Thymus (tissue), 11 donors: Measurements from ENCODE around the gene CCNG2. TPM values are rescaled to one million over a fixed set of nuclear protein-coding genes. Genes with fewer than 3 reads are reported as not detected.

ENCODE experiments used
- DNase-seq, 9 donors: peaks; one replicate each; pipeline ENCODE4 v3.0.0-alpha.2; 2013; ENCODE audit warnings: low spot score in 9 of 9, low read depth in 6 of 9, missing footprints in 1 of 9
- H3K27ac ChIP-seq, 2 donors: one replicate each; pipeline ENCODE4 v1.5.1; 2013; ENCODE audit warnings: control low read depth in 1 of 2, low read depth in 1 of 2, low read length in 1 of 2, mild to moderate bottlenecking in 1 of 2, moderate library complexity in 1 of 2
- H3K27me3 ChIP-seq, 2 donors: one replicate each; pipeline ENCODE4 v1.5.1; 2013; ENCODE audit warnings: low read length in 1 of 2; ENCODE audit not compliant: control insufficient read depth in 2 of 2, insufficient read depth in 1 of 2
- H3K36me3 ChIP-seq, 2 donors: one replicate each; pipeline ENCODE4 v1.5.1; 2013; ENCODE audit warnings: low read length in 1 of 2, mild to moderate bottlenecking in 1 of 2, moderate library complexity in 1 of 2; ENCODE audit not compliant: control insufficient read depth in 2 of 2, insufficient read depth in 2 of 2
- H3K4me1 ChIP-seq, 2 donors: one replicate each; pipeline ENCODE4 v1.5.1; 2013; ENCODE audit warnings: low read length in 2 of 2; ENCODE audit not compliant: control insufficient read depth in 2 of 2, insufficient read depth in 2 of 2
- H3K4me3 ChIP-seq, 2 donors: one replicate each; pipeline ENCODE4 v1.5.1; 2013; ENCODE audit warnings: low read length in 2 of 2, control low read depth in 1 of 2, mild to moderate bottlenecking in 1 of 2
- H3K9me3 ChIP-seq, 2 donors: one replicate each; pipeline ENCODE4 v1.5.1; 2013; ENCODE audit warnings: low read length in 1 of 2, mild to moderate bottlenecking in 1 of 2; ENCODE audit not compliant: control insufficient read depth in 2 of 2, insufficient read depth in 1 of 2
- WGBS: extraction: QIAGEN DNeasy Blood & Tissue Kit; methylation state at CpG from one replicate; pipeline ENCODE4 v1.1.7; 2013; 5-methylcytosine and 5-hydroxymethylcytosine counted together
- polyA plus RNA-seq: library from polyadenylated mRNA; stranded (reverse); fragments of 200-250 nt; gene quantifications from one replicate; pipeline ENCODE4 v1.2.3, GENCODE V29; 2013
- total RNA-seq: library from RNA; stranded (reverse); fragments of 120-200 nt; gene quantifications from one replicate; pipeline ENCODE4 v1.2.4, GENCODE V29; 2013
- donor health status: healthy.

The CCNG2 gene
- total and polyA plus RNA-seq, 2 donors: 32.8 to 47.8 TPM

DNA sequence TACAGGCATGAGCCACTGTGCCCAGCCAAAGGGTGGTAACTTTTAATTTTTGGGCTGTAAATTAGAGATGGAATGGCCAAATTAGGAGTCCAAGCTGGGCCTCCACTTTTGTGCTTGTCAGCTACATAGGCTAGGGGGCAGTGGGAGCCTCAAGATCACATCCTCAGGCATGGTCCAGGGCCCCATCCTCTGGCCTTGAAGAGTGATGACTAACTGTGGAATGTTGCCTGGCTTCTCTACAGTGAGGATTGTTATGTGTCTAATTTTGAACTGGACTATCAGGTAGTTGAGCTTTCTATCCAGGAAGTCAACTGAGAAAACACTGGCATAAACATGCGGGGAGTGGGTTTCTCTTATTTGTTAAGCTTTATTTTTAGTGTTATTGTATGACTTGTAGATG, 33.0 kb downstream of the CCNG2 start:
- H3K27me3 ChIP-seq: no peaks in the 10 kb centered on the region
- WGBS: 98% methylated on average over 1 of the region's 1 CpG
- no peak overlapping the region for H3K4me3 ChIP-seq
- DNase-seq: no peak
- peaks cover 8 to 20% of the 10 kb centered on the region in 2 donors for H3K4me1 ChIP-seq
- H3K27ac ChIP-seq: no peak overlapping the region
- no peaks in the 10 kb centered on the region for H3K9me3 ChIP-seq
- no peaks in the 10 kb centered on the region for H3K36me3 ChIP-seq

DNA sequence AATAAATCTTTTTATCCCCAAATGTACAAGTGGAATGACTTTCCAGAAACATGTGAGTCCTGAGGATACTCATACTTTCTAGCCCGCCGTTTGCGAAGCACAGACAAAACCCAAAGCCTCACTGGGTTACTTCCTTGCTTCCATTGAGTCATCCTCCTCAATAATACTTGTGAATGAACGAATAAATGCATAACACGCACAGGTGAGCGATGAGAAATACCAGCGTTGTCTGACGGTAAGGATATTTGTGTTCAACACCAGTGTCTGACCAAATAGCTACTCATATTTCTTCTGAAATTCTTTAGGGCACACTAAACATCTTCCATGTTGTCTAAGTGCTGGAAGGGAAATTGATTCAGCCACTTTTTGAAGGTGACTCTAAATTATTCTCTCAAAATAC, 36.0 kb downstream of the CCNG2 start:
- Histone ChIP-seq H3K27ac (peak overlapping the region; percentile 80 to 87), H3K36me3 (no peaks in the 10 kb centered on the region), H3K4me1 (peaks cover 6 to 22% of the 10 kb centered on the region in 2 donors), H3K27me3 (no peaks in the 10 kb centered on the region), H3K9me3 (no peaks in the 10 kb centered on the region), H3K4me3 (peak overlapping the region in 1 of 2 donors; percentile 35)
- WGBS: 90% methylated on average over 8 of the region's 8 CpGs
- DNase-seq: no peak

DNA sequence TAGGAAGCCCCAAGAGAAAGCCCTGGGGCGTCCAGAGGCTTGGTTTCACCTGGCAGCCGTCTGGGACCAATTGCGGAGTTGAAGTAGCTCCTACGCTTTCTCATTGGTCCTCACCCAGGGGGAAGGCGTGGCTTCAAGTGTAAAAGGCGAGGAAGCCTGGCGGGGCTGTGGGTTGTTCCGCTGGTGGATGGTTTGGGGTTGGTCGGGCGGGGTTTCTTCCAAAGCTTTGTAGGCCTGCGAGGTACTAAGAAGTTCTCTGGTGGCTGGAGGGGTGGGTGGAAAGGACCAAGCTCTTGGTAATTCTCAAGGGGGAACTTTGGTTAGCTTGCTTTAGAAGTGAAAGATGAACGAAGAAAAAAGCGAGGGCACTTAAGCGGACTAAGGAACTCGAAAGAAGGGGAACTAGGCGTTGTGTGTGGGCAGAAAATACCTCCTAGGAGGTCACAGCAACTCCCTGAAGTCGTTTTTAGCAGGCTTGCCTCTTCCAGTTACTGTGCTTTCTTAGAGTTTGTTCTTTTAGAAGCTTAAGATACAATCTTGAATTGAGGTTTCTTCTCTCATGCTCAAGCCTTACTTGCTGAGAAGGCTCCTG, 36.6 kb downstream of the CCNG2 start:
- WGBS: 10% methylated on average over 17 of the region's 17 CpGs
- H3K27ac ChIP-seq: peak overlapping the region; percentile 80 to 87
- H3K27me3 ChIP-seq: no peaks in the 10 kb centered on the region
- DNase-seq: peak; percentile 62 to 94 (median 79)
- peaks cover 6 to 22% of the 10 kb centered on the region in 2 donors for H3K4me1 ChIP-seq
- H3K36me3 ChIP-seq: no peaks in the 10 kb centered on the region
- peak overlapping the region; percentile 13 to 35 for H3K4me3 ChIP-seq
- no peaks in the 10 kb centered on the region for H3K9me3 ChIP-seq

DNA sequence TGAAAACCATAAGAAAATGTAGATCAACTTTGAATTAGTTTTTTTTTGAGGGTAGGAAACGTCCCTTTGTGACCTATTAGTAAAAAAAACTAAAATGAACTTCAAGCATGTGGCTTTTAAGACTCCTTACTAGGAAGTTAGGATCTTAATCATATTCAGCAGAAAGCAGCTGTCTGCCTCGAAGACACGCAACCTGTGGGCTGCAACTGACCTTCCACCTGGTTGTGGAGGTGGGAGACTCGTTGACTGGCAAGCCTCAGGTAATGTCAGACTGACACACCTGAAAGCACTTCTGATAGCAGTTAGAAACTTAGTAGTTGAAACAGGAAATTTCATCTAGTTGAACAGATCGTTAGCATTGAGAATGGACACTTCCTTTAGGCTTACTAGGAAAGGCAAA, 37.4 kb downstream of the CCNG2 start:
- 42% methylated on average over 5 of the region's 5 CpGs for WGBS
- Histone ChIP-seq H3K4me3 (no peak overlapping the region), H3K36me3 (no peaks in the 10 kb centered on the region), H3K27me3 (no peaks in the 10 kb centered on the region), H3K9me3 (no peaks in the 10 kb centered on the region), H3K4me1 (peaks cover 6 to 22% of the 10 kb centered on the region in 2 donors), H3K27ac (peak overlapping the region in 1 of 2 donors; percentile 87)
- DNase-seq: no peak

DNA sequence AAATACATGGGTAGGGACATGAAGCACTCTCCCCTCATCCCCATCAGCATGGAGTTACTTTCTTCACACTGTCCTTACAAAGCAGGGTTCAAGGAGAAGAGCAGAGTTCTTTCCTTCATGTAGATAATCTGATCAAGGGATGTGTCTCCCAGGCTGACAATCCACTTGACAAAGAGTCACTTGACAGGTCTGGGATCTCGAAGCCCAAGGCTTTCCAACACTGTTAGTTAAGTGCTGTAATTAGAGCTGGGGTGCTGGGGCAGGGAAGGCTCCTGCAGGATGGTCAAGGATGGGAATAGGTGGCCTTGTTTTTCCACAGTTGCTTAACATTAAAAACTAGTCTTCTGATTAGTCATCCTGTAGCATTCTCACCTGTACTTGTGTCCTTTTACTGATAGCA, 38.0 kb downstream of the CCNG2 start:
- H3K27me3 ChIP-seq: no peaks in the 10 kb centered on the region
- H3K4me1 ChIP-seq: peaks cover 6 to 22% of the 10 kb centered on the region in 2 donors
- 95% methylated on average over 1 of the region's 1 CpG for WGBS
- no peak overlapping the region for H3K4me3 ChIP-seq
- no peaks in the 10 kb centered on the region for H3K9me3 ChIP-seq
- no peak overlapping the region for H3K27ac ChIP-seq
- no peaks in the 10 kb centered on the region for H3K36me3 ChIP-seq
- no peak for DNase-seq

DNA sequence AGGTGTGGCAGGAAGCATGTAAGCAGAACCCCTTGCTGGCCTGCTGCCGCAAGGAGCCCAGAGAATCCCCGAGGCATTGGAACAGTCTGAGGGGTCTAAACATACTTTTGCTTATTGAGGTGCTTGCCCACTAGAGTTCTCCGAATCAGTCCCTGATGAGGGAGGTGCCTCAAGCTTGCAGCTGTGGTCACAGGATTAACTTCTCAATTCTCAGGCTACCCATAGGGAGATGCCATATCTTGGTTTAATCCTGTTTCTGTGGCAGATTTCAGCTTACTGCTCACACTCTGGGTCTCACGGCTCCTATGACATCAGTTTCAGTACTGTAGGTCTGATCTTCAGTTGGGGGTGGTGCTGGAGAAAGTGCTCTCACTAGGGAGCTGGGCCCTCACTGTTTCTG, 39.9 kb downstream of the CCNG2 start:
- H3K27ac ChIP-seq: no peak overlapping the region
- no peaks in the 10 kb centered on the region for H3K27me3 ChIP-seq
- DNase-seq: peak in 1 of 9 donors; percentile 19
- H3K36me3 ChIP-seq: no peaks in the 10 kb centered on the region
- H3K4me1 ChIP-seq: peaks cover 6 to 22% of the 10 kb centered on the region in 2 donors
- WGBS: 57% methylated on average over 4 of the region's 4 CpGs
- H3K9me3 ChIP-seq: no peaks in the 10 kb centered on the region
- no peak overlapping the region for H3K4me3 ChIP-seq

DNA sequence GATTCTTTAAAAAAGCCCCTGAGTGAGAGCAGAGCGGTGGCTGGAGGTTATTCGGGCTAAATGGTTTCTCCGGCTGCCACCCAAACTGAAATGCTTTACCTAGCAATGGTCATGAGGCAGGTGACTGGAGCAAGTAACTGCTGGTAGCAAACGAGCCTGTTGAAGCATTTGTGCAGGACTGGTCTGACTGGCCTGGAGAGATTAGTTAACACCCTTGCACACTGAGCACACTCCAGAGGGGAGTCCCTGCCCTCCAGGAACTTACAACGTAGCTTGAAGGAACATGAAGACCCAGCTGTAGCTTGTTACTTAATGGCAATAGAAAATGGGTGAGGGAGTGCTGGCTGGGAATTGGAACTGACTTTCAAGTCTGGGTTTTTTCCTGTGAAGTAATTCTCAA, 40.4 kb downstream of the CCNG2 start:
- DNase-seq: no peak
- H3K27ac ChIP-seq: no peak overlapping the region
- 95% methylated on average over 5 of the region's 5 CpGs for WGBS
- H3K4me3 ChIP-seq: no peak overlapping the region
- H3K27me3 ChIP-seq: no peaks in the 10 kb centered on the region
- H3K9me3 ChIP-seq: no peaks in the 10 kb centered on the region
- no peaks in the 10 kb centered on the region for H3K36me3 ChIP-seq
- H3K4me1 ChIP-seq: peaks cover 6 to 22% of the 10 kb centered on the region in 2 donors

DNA sequence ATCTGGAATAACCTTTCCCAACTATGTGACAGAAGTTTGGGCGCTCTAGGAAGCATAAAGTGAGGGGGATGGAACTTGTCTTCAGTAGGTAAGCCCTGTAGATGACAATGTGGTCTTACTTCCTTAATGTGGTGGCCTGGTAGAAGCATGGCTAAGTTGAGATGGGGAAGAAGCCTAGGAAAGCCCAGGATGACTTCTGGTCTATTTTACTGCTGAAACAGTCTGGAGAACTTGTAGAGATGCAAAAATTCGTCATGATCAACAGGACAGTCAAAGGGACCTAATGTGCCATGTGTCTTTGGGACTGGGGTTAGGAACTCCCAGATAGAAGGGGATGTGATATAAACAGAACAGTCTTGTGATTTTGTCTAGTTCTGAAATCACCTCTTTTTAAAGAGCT, 40.8 kb downstream of the CCNG2 start:
- DNase-seq: no peak
- H3K4me1 ChIP-seq: peaks cover 6 to 21% of the 10 kb centered on the region in 2 donors
- 82% methylated on average over 2 of the region's 2 CpGs for WGBS
- H3K9me3 ChIP-seq: no peaks in the 10 kb centered on the region
- no peaks in the 10 kb centered on the region for H3K27me3 ChIP-seq
- no peak overlapping the region for H3K4me3 ChIP-seq
- H3K27ac ChIP-seq: no peak overlapping the region
- no peaks in the 10 kb centered on the region for H3K36me3 ChIP-seq

DNA sequence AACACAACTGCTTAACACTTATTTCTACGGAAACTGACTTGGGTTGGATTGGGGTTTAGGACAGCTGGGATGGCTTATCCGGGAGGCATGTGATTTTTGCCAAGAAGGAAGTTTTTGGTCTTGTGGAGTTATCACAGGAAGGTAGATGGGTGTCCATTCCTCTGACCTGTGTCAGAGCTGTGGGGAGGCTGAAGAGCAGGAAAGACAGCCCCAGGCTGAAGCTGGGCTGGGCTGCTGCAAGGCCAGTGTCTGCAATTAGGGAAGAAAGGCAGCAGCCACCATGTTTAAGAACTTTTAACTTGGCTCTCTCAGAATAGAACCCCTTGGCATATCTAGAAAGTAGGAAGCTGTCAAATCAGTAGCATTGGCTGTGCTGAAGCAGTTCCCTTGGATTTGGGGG, 42.3 kb downstream of the CCNG2 start:
- Histone ChIP-seq H3K27me3 (no peaks in the 10 kb centered on the region), H3K4me3 (no peak overlapping the region), H3K27ac (no peak overlapping the region), H3K36me3 (no peaks in the 10 kb centered on the region), H3K4me1 (peaks cover 0 to 8% of the 10 kb centered on the region in 2 donors), H3K9me3 (no peaks in the 10 kb centered on the region)
- WGBS: 97% methylated on average over 2 of the region's 2 CpGs
- no peak for DNase-seq
